Astrocyte of the cerebellum (primary cell): Measurements from ENCODE around the gene PYGO2.
"Not testable (repeated sequence)": the region's sequence is repeated elsewhere in the genome, so short reads cannot be mapped to it uniquely, and the experiment has no call there.

Experiments used
- DNase-seq: peaks from one replicate; pipeline ENCODE4 v3.0.0-alpha.2; 2011; ENCODE audit warnings: low read depth
- H3K4me3 ChIP-seq: 2 replicates; pipeline ENCODE4 v1.5.1; 2011; ENCODE audit warnings: mild to moderate bottlenecking, low read depth, low read length, moderate library complexity
- in situ Hi-C: cut with HindIII; loops from 2 replicates; pipeline ENCODE4 v1.10.0; 2017; ENCODE audit warnings: low sequenced_read_pairs
- TF ChIP-seq, protein P1 (sequence below): IDR thresholded peaks from 2 replicates; pipeline ENCODE4 v1.5.1; 2012; ENCODE audit warnings: low read length, low read depth, moderate library complexity, mild to moderate bottlenecking; ENCODE audit errors: missing control alignments

The PYGO2 gene

DNA sequence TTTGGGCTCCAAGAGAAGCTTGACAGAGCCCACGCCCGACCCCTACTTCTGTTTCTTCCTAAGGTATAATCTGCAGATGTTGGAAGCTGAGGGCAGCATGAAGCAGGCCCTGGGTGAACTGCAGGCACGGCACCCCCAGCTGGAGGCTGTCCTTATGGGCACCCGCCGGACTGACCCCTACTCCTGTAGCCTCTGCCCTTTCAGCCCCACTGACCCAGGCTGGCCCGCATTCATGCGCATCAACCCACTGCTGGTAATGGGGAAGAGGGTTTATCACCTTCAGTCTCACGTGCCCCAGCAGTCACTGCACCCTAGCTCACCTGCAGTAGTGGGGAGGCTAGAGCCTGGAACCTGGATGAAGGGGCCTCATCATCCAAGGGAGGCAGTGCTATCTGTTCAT, 28.7 kb upstream of the PYGO2 start:
- no peak overlapping the region for H3K4me3 ChIP-seq
- in situ Hi-C loops, result no loop called here

DNA sequence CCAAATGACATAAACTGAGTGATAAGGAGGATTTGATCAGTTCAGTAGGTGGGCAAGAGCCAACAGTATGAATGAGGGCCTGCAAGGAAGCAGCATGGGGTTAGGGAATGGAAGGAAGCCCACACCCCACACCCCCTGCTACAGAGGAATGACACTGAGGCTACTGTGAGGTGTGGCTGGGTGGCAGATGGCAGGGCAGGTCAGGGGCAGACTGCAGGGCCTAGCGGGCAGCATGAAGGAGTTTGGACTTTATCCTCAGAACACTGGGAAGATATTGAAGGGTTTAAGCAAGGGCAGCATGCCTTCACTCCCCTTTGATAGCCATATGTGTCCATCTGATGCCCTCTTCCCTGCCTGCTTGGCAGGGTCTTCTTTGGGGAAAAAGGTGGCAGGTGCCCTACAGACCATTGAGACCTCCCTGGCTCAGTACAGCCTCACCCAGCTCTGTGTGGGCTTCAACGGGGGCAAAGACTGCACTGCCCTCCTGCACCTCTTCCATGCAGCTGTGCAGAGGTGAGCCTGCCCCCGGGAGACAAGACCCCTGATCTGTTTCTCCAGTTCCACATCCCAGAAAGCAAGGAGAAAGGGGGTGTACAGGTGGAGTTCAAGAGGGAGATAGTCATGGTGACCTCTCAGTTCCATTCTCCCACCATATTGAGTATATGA, 27.7 kb upstream of the PYGO2 start:
- H3K4me3 ChIP-seq, result no peak overlapping the region
- TF ChIP-seq, protein P1, sequence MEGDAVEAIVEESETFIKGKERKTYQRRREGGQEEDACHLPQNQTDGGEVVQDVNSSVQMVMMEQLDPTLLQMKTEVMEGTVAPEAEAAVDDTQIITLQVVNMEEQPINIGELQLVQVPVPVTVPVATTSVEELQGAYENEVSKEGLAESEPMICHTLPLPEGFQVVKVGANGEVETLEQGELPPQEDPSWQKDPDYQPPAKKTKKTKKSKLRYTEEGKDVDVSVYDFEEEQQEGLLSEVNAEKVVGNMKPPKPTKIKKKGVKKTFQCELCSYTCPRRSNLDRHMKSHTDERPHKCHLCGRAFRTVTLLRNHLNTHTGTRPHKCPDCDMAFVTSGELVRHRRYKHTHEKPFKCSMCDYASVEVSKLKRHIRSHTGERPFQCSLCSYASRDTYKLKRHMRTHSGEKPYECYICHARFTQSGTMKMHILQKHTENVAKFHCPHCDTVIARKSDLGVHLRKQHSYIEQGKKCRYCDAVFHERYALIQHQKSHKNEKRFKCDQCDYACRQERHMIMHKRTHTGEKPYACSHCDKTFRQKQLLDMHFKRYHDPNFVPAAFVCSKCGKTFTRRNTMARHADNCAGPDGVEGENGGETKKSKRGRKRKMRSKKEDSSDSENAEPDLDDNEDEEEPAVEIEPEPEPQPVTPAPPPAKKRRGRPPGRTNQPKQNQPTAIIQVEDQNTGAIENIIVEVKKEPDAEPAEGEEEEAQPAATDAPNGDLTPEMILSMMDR, result no peak
- in situ Hi-C loops, result no loop called here
- DNase-seq, result no peak

More for the DNA sequence above, 28.7 kb upstream of the PYGO2 start:
- no peak for DNase-seq
- TF ChIP-seq, protein P1, result no peak

DNA sequence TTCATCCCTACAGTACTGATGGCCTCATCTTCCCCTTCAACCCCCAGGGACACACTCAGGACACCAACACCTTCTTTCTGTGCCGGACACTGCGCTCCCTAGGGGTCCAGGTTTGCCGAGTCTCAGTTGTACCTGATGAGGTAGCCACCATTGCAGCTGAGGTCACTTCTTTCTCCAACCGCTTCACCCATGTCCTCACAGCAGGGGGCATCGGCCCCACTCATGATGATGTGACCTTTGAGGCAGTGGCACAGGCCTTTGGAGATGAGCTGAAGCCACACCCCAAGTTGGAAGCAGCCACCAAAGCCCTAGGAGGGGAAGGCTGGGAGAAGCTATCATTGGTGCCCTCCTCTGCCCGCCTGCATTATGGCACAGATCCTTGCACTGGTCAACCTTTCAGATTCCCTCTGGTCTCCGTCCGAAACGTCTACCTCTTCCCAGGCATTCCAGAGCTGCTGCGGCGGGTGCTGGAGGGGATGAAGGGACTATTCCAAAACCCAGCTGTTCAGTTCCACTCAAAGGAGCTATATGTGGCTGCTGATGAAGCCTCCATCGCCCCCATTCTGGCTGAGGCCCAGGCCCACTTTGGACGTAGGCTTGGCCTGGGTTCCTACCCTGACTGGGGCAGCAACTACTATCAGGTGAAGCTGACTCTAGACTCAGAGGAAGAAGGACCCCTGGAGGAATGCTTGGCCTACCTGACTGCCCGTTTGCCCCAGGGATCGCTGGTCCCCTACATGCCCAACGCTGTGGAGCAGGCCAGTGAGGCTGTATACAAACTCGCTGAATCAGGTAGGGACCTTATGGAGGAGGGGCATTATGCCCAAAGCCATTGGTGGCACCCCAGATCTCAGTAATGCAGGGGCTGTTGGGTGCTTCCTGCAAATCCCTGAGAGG, 26.7 kb upstream of the PYGO2 start:
- no peak for DNase-seq
- no peak overlapping the region for H3K4me3 ChIP-seq
- in situ Hi-C loops, result no loop called here
- TF ChIP-seq, protein P1, result no peak

DNA sequence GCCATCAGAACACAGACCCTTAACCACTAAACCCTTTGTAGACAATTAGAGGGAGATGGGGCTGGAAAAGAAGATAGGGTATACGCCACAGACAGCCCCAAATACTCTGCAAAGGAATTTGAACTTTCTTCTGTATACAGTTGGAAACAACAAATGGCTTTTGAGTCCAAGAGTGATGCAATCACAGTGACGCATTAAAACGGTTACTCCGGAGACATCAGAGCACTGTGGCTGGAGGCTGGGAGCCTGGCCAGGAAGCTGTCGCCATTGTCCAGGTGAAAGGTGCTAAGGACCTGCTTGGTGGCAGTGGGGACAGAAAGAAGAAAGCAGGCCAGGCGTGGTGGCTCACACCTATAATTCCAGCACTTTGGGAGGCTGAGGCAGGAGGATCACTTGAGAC, 25.7 kb upstream of the PYGO2 start:
- no peak overlapping the region for H3K4me3 ChIP-seq
- TF ChIP-seq, protein P1, result no peak
- no peak for DNase-seq
- in situ Hi-C loops, result no loop called here

DNA sequence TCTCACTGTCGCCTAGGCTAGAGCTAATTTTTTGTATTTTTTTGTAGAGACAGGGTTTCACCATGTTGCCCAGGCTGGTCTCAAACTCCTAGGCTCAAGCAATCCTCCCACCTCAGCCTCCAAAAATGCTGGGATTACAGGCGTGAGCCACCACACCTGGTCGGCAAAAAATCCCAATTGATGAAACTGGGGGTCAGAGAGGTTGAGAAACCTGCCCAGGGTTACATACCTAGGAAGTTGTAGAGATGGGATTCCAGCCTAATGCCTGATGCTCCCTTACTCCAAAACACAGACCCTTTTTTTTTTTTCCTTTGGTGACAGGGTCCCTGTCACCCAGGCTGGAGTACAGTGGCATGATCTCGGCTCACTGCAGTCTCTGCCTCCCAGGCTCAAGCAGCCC, 25.2 kb upstream of the PYGO2 start:
- DNase-seq, H3K4me3 ChIP-seq, in situ Hi-C loops: not testable (repeated sequence)

DNA sequence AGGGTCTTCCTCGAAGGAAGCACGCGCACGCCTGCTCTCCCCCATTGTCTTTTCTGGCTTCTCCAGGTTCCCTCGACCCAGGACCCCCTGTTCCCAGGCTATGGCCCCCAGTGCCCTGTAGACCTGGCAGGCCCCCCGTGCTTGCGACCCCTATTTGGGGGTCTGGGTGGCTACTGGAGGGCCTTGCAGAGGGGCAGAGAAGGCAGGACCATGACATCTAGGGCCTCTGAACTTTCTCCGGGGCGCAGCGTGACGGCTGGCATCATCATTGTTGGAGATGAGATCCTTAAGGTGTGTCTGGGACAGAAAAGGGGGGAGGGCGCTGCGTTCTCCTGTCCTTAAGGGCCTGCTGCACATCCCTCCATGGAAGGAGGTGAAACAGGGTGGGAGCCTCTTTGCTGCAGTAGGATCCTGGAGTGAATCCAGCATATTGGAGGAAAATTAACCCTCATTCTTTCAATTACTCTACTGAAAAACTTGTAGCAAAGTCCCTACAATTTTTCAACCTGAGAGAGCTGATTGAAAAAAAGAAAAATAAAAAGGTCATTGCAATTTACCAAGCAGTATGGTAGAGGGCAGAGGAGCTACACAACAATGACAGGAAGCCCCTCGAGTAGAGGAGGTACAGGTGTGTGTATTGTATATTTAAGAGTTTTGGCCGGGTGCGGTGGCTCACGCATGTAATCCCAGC, 22.3 kb upstream of the PYGO2 start:
- H3K4me3 ChIP-seq, result peak overlapping the region; percentile 76
- TF ChIP-seq, protein P1, result no peak
- DNase-seq, result no peak
- in situ Hi-C loops, result no loop called here
